Measurements from ENCODE around the gene IFIT2.

- TF ChIP-seq, protein P1, sequence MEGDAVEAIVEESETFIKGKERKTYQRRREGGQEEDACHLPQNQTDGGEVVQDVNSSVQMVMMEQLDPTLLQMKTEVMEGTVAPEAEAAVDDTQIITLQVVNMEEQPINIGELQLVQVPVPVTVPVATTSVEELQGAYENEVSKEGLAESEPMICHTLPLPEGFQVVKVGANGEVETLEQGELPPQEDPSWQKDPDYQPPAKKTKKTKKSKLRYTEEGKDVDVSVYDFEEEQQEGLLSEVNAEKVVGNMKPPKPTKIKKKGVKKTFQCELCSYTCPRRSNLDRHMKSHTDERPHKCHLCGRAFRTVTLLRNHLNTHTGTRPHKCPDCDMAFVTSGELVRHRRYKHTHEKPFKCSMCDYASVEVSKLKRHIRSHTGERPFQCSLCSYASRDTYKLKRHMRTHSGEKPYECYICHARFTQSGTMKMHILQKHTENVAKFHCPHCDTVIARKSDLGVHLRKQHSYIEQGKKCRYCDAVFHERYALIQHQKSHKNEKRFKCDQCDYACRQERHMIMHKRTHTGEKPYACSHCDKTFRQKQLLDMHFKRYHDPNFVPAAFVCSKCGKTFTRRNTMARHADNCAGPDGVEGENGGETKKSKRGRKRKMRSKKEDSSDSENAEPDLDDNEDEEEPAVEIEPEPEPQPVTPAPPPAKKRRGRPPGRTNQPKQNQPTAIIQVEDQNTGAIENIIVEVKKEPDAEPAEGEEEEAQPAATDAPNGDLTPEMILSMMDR (conservative IDR thresholded peaks at IDR 0.05; ENCODE audit: low read length): no peak
- no peak for TF ChIP-seq EZH2phosphoT487 (IDR thresholded peaks at IDR 0.05; ENCODE audit: borderline replicate concordance, low read depth, low read length)
Observed at GRCh38 chr10:89278034-89278535, 23.8 kb upstream of the IFIT2 start.

Data from OCI-LY7 (cell line).